NCI-H1105 (cell line): ENCODE results near the gene TMEM62.
"Not testable (repeated sequence)": the region's sequence is repeated elsewhere in the genome, so short reads cannot be mapped to it uniquely, and the experiment has no call there.

Experiments used
- DNase-seq: peaks from one replicate; lab custom pipeline; 2025; lab: John Stamatoyannopoulos, UW

Gene TMEM62

DNA sequence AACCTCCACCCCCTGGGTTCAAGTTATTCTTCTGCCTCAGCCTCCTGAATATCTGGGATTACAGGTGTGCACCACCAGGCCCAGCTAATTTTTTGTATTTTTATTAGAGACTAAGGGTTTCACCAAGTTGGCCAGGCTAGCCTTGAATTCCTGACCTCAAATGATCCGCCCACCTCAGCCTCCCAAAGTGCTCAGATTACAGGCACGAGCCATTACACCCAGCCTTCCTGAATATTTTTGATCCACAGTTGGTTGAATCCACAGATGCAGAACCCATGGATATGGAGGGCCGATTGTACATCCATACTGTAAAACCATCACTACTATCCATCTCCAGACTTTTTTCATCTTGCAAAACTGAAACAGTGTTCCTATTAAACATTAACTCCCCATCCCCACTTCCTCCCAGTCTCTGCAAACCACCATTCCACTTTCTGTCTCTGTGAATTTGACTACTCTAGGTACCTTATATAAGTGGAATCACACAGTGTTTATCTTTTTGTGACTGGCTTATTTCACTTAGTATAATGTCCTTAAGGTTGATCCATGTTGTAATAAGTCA, 8.2 kb upstream of the TMEM62 start:
- no peak for DNase-seq

DNA sequence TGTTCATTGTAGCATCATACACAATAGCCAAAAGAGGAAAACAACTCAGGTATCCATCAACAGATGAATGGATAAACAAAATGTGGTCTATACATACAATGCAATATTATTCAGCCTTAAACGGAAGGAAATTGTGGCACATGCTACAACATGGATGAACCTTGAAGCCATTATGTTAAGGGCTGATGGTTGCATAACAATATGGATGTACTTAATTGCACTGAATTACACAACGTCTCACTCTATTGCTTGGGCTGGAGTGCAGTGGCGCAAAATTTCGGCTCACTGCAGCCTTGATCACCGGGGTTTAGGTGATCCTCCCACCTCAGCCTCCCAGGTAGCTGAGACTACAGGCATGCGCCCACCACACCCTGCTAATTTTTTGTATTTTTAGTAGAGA, 7.0 kb upstream of the TMEM62 start:
- no peak for DNase-seq

GRCh38 chr15:43127752-43128151, 5.6 kb upstream of the TMEM62 start:
- peak; percentile 36 for DNase-seq

DNA sequence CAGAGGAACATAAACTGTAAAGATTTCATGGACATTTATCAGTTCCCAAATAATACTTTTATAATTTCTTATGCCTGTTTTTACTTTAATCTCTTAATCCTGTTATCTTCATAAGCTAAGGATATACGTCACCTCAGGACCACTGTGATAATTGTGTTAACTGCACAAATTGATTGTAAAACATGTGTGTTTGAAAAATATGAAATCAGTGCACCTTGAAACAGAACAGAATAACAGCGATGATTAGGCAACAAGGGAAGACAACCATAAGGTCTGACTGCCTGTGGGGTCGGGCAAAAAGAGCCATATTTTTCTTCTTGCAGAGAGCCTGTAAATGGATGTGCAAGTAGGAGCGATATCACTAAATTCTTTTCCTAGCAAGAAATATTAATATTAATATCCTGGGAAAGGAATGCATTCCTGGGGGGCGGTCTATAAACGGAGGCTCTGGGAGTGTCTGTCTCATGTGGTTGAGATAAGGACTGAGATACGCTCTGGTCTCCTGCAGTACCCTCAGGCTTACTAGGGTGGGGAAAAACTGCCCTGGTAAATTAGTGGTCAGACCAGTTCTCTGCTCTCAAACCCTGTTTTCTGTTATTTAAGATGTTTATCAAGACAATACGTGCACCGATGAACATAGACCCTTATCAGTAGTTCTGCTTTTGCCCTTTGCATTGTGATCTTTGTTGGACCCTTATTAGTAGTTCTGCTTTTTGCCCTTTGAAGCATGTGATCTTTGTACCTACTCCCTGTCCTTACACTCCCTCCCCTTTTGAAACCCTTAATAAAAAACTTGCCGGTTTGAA, 5.0 kb upstream of the TMEM62 start:
- DNase-seq = not testable (repeated sequence)

DNA sequence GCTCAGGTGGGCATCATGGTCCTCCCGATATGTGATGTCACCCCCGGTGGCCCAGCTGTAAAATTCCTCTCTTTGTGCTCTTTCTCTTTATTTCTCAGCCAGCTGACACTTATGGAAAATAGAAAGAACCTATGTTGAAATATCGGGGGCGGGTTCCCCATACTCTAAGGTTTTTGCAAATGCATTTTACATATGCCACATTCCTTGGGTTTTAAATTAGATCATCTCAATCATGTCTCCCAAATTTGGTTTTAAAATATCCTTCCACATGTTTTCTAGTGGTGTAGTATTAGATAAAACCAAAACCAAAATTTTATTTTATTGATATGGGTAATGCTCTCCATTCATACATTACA, 4.4 kb upstream of the TMEM62 start:
- no peak for DNase-seq

DNA sequence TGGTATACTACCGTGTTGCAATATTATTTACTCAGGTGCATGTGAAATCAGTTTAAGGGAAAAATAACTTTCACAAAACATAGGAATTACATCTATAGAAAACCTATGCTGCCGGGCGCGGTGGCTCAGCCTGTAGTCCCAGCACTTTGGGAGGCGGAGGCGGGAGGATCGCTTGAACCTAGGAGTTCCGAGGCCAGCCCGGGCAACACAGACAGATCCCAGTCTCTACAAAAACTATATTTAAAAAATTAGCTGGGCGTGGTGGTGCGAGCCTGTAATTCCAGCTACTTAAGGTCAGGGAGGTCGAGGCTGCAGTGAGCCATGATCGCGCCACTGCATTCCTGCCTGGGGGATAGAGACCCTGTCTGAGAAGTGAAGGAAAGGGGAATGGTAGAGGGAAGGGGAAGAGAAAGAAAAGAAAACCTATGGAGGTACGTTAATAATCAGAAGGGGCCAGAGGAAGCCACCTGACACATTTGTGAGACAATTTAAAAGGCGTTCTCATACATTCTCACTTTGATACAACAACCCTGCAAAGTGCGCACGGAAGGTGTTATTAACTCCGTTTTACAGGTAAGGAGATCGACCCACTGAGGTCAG, 456 bp upstream of the TMEM62 start:
- DNase-seq = no peak

GRCh38 chr15:43134157-43134635, 810 bp downstream of the TMEM62 start:
- DNase-seq = no peak

DNA sequence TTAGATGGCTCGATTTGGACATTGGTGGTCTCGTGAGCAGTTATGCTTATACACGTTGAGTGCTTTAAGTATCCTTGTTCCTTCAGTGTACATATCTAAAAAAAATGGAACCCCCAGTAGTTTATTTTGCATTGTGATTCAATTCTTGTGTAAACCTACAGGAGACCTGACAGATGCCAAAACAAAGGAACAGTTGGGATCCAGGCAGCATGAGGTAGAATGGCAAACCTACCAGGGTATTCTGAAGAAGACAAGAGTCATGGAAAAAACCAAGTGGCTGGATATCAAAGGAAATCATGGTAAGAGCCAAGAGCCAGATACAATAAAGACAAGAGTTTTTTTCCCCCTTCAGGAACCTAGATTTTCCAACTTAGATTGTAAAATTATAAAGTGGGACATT, 2.0 kb downstream of the TMEM62 start:
- no peak for DNase-seq

GRCh38 chr15:43143203-43143941, 10.0 kb downstream of the TMEM62 start:
- no peak for DNase-seq

GRCh38 chr15:43144512-43144911, 11.1 kb downstream of the TMEM62 start:
- no peak for DNase-seq

DNA sequence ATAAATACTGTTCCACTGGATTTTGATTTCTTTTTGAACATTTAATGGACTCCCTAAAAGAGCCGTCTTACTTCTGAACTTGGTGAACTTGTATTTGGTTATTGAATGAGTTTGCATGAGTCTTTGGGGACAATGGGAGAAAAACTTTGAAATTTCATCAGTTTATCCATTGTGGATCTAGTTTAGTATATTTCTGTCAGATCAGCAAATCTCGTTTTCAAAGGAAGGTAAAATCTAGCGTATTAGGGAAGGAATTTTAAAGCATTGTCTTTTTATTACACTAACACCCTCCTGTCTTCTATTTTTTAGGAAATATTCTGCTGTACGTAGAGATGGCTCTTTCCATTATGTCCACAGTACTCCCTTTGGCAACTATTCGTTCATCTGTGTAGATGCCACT, 12.8 kb downstream of the TMEM62 start:
- DNase-seq = no peak

- DNase-seq = no peak
Observed at GRCh38 chr15:43150191-43150929, 17.0 kb downstream of the TMEM62 start.

- DNase-seq = no peak
Observed at GRCh38 chr15:43151688-43152087, 18.3 kb downstream of the TMEM62 start.

DNA sequence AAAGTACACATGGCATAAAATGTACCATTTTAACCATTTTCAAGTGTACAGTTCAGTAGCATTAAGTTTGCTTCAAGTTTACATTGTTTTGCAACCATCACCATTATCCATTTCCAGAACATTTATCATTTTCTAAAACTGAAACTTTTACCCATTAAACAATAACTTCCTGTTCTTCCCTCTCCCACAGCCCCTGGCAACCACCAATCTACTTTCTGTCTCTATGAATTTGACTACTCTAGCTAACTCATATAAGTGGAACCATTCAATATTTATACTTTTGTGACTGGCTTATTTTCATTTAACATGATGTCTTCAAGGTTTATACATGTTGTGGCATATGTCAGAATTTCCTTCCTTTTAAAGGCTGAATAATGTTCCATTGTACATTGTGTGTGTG, 19.9 kb downstream of the TMEM62 start:
- no peak for DNase-seq

- DNase-seq = no peak
Observed at GRCh38 chr15:43165801-43166325, 32.5 kb downstream of the TMEM62 start.

DNA sequence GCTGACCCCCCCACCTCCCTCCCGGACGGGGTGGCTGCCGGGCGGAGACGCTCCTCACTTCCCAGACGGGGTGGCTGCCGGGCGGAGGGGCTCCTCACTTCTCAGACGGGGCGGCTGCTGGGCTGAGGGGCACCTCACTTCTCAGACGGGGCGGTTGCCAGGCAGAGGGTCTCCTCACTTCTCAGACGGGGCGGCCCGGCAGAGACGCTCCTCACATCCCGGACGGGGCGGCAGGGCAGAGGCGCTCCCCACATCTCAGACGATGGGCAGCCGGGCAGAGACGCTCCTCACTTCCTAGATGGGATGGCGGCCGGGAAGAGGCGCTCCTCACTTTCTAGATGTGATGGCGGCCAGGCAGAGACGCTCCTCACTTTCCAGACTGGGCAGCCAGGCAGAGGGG, 33.9 kb downstream of the TMEM62 start:
- DNase-seq = not testable (repeated sequence)

DNA sequence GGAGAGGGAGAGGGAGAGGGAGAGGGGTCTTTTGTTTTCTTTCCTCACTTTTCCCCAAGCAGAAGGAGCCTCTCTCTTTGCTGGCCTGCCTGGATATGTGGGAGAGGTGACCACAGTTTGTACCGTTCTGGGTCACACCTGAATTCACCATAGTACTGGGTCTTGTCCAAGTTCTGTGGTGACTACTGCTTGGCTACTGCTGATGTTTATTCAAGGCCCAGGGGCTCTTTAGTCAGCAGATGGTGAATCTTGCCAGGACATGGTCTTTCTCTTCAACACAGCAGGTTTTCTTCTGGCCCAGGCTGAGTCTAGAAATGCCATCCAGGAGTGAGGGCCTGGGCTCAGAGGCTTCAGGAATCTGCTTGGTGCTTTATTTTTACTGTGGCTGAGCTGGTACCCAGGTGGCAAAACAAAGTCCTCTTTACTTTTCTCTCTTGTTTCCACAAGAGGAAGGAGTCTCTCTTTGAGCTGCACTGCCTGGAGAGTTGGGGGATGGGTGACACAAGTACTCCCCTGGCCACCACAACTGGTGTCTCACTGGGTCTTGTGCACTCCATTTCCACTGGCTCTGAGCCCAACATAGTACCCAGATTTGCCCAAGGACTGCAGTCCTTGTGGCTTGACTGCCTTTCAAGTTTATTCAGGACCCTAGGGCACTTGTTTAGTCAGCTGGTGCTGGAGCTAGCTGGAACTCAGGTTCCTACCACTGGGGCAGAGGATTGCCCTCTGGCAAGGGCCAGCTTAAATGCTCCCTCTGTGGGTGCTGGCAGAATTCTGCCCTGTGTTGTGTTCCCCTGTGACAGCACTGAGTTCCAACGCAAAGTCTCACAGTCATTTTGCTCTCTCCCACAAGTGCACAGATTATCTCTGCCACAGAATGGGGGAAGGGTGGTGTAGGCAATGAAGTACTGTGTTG, 35.1 kb downstream of the TMEM62 start:
- DNase-seq = no peak

DNA sequence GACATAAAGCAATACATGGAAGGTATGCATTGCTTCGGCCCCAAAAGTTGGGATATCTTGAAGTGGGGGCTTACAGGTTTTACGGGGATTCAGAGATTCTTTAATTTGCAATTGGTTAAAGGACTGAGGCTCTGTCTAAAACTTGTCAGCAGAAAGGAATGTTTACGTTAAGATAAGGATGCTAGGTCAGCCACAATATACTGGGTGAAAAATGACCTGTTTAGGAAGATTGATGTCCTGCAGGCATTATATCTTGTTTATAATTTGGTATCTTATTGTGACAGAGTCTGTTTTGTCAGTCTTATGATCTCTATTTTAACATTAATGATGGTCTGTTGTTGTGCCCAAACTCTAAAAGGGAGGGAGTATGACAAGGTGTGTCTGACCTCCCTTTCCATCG, 36.5 kb downstream of the TMEM62 start:
- no peak for DNase-seq

GRCh38 chr15:43175656-43176309, 42.4 kb downstream of the TMEM62 start:
- DNase-seq = not testable (repeated sequence)

GRCh38 chr15:43177147-43177546, 43.8 kb downstream of the TMEM62 start:
- not testable (repeated sequence) for DNase-seq
